ENCODE measurements around the gene SDK1.

The SDK1 gene

GRCh38 chr7:4028221-4028620 lies 727.2 kb downstream of the SDK1 start:
- H3K23ac ChIP-seq (ENCODE audit: low read length), result no peak overlapping the region
- no peak overlapping the region for H3K9ac ChIP-seq (ENCODE audit: low read length)
- DNase-seq, result no peak
- no peak overlapping the region for H4K12ac ChIP-seq (ENCODE audit: low read depth, low read length)
- no peak overlapping the region for H2AFZ ChIP-seq (ENCODE audit: insufficient read depth, low read length, poor library complexity)
- no peak overlapping the region for H3K14ac ChIP-seq (ENCODE audit: low read length)
- no peak overlapping the region for H3K27ac ChIP-seq (ENCODE audit: low read depth, low read length)
- H3K79me1 ChIP-seq (ENCODE audit: low read length), result no peaks in the 10 kb centered on the region
- no peak overlapping the region for H3K4me2 ChIP-seq (ENCODE audit: low read length)
- H3K79me2 ChIP-seq (ENCODE audit: control insufficient read depth, insufficient read depth, low read length, poor library complexity), result no peaks in the 10 kb centered on the region
- peaks cover 2 to 6% of the 10 kb centered on the region in 2 experiments for H3K36me3 ChIP-seq (ENCODE audit: control insufficient read depth in 1 of 2, insufficient read depth in 2 of 2, low read length in 2 of 2)
- H4K8ac ChIP-seq (ENCODE audit: low read depth, low read length), result no peak overlapping the region
- H3K27me3 ChIP-seq (ENCODE audit: insufficient read depth, low read length), result no peaks in the 10 kb centered on the region
- no peak overlapping the region for H4K91ac ChIP-seq (ENCODE audit: low read depth, low read length)
- no peaks in the 10 kb centered on the region for H3K9me3 ChIP-seq (ENCODE audit: insufficient read depth, low read depth, low read length)
- no peak overlapping the region for H3K4ac ChIP-seq (ENCODE audit: low read depth, low read length)
- WGBS (ENCODE audit: extremely low coverage, insufficient coverage, insufficient read length), result no CpG with 5 or more reads among the region's 4 CpGs
- no peak overlapping the region for H3K18ac ChIP-seq (ENCODE audit: low read length)
- H3K4me1 ChIP-seq (ENCODE audit: control insufficient read depth in 1 of 2, insufficient read depth in 2 of 2, low read length in 2 of 2), result peaks cover 5 to 14% of the 10 kb centered on the region in 2 experiments
- no peak overlapping the region for H2AK5ac ChIP-seq (ENCODE audit: low read length)
- no peak overlapping the region for H2BK5ac ChIP-seq (ENCODE audit: low read depth, low read length, poor library complexity)
- no peak overlapping the region for H3K4me3 ChIP-seq (ENCODE audit: low read depth, low read length)
- no peak overlapping the region for H2BK12ac ChIP-seq (ENCODE audit: low read length)
- no peak overlapping the region for H2BK120ac ChIP-seq (ENCODE audit: insufficient read depth, low read length, poor library complexity)

- no peaks in the 10 kb centered on the region for H3K79me1 ChIP-seq (ENCODE audit: low read length)
- H3K9me3 ChIP-seq (ENCODE audit: insufficient read depth, low read depth, low read length), result no peaks in the 10 kb centered on the region
- H3K23ac ChIP-seq (ENCODE audit: low read length), result no peak overlapping the region
- H3K9ac ChIP-seq (ENCODE audit: low read length), result no peak overlapping the region
- H3K18ac ChIP-seq (ENCODE audit: low read length), result no peak overlapping the region
- no peaks in the 10 kb centered on the region for H3K27me3 ChIP-seq (ENCODE audit: insufficient read depth, low read length)
- no peak overlapping the region for H3K4ac ChIP-seq (ENCODE audit: low read depth, low read length)
- no peak overlapping the region for H3K27ac ChIP-seq (ENCODE audit: low read depth, low read length)
- H3K4me1 ChIP-seq (ENCODE audit: control insufficient read depth in 1 of 2, insufficient read depth in 2 of 2, low read length in 2 of 2), result peaks cover 5 to 11% of the 10 kb centered on the region in 2 experiments
- H3K79me2 ChIP-seq (ENCODE audit: control insufficient read depth, insufficient read depth, low read length, poor library complexity), result no peaks in the 10 kb centered on the region
- H4K91ac ChIP-seq (ENCODE audit: low read depth, low read length), result no peak overlapping the region
- no peak overlapping the region for H4K8ac ChIP-seq (ENCODE audit: low read depth, low read length)
- no peak for DNase-seq
- no peak overlapping the region for H3K4me3 ChIP-seq (ENCODE audit: low read depth, low read length)
- no CpG with 5 or more reads among the region's 10 CpGs for WGBS (ENCODE audit: extremely low coverage, insufficient coverage, insufficient read length)
- H4K12ac ChIP-seq (ENCODE audit: low read depth, low read length), result no peak overlapping the region
- no peak overlapping the region for H2AK5ac ChIP-seq (ENCODE audit: low read length)
- H3K36me3 ChIP-seq (ENCODE audit: control insufficient read depth in 1 of 2, insufficient read depth in 2 of 2, low read length in 2 of 2), result peaks cover 2 to 9% of the 10 kb centered on the region in 2 experiments
- H2BK5ac ChIP-seq (ENCODE audit: low read depth, low read length, poor library complexity), result no peak overlapping the region
- H3K14ac ChIP-seq (ENCODE audit: low read length), result no peak overlapping the region
- no peak overlapping the region for H3K4me2 ChIP-seq (ENCODE audit: low read length)
- no peak overlapping the region for H2BK120ac ChIP-seq (ENCODE audit: insufficient read depth, low read length, poor library complexity)
- H2BK12ac ChIP-seq (ENCODE audit: low read length), result no peak overlapping the region
- no peak overlapping the region for H2AFZ ChIP-seq (ENCODE audit: insufficient read depth, low read length, poor library complexity)
These were observed 728.9 kb downstream of the SDK1 start for GRCh38 chr7:4029941-4030340.

DNA sequence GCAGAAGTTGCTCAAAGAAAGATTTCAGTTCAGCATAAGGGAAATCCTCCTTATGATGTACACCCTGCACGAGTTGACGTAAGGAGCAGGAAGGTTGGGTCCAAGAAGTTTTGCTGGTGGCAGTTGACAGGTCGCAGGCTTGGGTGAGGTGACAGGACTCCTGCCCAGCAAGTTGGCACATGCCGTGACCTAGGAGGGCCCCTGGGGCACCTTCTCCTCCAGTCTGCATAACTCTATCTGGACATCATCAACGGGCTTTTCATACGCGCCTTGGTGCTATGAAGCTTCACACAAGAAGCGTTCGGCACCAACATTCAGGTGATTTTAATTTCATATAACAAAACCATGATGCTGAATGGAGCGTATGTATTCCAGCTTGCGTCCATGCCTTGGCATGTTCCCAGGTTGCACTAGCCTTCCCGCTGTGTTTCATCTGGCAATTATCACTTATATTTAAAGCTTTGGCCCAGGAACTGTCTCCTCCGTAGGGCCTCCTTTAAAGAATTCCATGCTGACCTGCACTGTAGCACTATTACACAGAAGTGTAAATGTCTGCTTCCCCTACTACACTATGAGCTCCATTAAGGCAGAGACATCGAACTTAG lies 729.4 kb downstream of the SDK1 start:
- Histone ChIP-seq H3K18ac (ENCODE audit: low read length) (no peak overlapping the region), H3K4me2 (ENCODE audit: low read length) (no peak overlapping the region), H4K12ac (ENCODE audit: low read depth, low read length) (no peak overlapping the region), H3K79me2 (ENCODE audit: control insufficient read depth, insufficient read depth, low read length, poor library complexity) (no peaks in the 10 kb centered on the region), H2AK5ac (ENCODE audit: low read length) (no peak overlapping the region), H4K8ac (ENCODE audit: low read depth, low read length) (no peak overlapping the region), H3K27me3 (ENCODE audit: insufficient read depth, low read length) (no peaks in the 10 kb centered on the region), H3K23ac (ENCODE audit: low read length) (no peak overlapping the region), H3K4ac (ENCODE audit: low read depth, low read length) (no peak overlapping the region), H4K91ac (ENCODE audit: low read depth, low read length) (no peak overlapping the region), H3K4me3 (ENCODE audit: low read depth, low read length) (no peak overlapping the region), H2BK120ac (ENCODE audit: insufficient read depth, low read length, poor library complexity) (no peak overlapping the region), H3K9me3 (ENCODE audit: insufficient read depth, low read depth, low read length) (no peaks in the 10 kb centered on the region), H3K4me1 (ENCODE audit: control insufficient read depth in 1 of 2, insufficient read depth in 2 of 2, low read length in 2 of 2) (peaks cover 5 to 8% of the 10 kb centered on the region in 2 experiments), H3K79me1 (ENCODE audit: low read length) (no peaks in the 10 kb centered on the region), H3K36me3 (ENCODE audit: control insufficient read depth in 1 of 2, insufficient read depth in 2 of 2, low read length in 2 of 2) (peaks cover 2 to 9% of the 10 kb centered on the region in 2 experiments), H2BK5ac (ENCODE audit: low read depth, low read length, poor library complexity) (no peak overlapping the region), H3K14ac (ENCODE audit: low read length) (no peak overlapping the region), H3K9ac (ENCODE audit: low read length) (no peak overlapping the region), H3K27ac (ENCODE audit: low read depth, low read length) (no peak overlapping the region), H2AFZ (ENCODE audit: insufficient read depth, low read length, poor library complexity) (no peak overlapping the region), H2BK12ac (ENCODE audit: low read length) (no peak overlapping the region)
- no peak for DNase-seq
- WGBS (ENCODE audit: extremely low coverage, insufficient coverage, insufficient read length), result no CpG with 5 or more reads among the region's 14 CpGs

DNA sequence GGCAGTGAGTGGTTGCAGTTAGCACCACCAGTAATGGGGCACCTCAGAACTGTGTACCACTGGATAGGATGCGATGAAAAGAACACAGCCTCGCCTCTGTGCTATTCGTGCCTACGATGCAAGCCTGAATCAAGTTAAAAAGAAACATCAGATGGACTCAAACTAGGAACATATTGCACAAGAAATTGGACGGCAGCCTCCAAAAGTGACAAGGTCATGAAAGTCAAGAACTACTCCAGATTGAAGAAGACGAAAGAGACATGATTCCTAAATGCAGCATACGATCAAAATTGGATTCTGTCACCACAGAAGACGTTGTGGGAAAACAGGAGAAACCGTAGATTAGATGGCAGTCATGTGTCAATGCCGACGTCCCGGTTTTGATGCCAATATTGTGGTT lies 732.9 kb downstream of the SDK1 start:
- Histone ChIP-seq H2BK5ac (ENCODE audit: low read depth, low read length, poor library complexity) (no peak overlapping the region), H3K36me3 (ENCODE audit: control insufficient read depth in 1 of 2, insufficient read depth in 2 of 2, low read length in 2 of 2) (peaks cover 2 to 3% of the 10 kb centered on the region in 2 experiments), H2BK120ac (ENCODE audit: insufficient read depth, low read length, poor library complexity) (no peak overlapping the region), H3K14ac (ENCODE audit: low read length) (no peak overlapping the region), H3K18ac (ENCODE audit: low read length) (no peak overlapping the region), H4K8ac (ENCODE audit: low read depth, low read length) (no peak overlapping the region), H2BK12ac (ENCODE audit: low read length) (no peak overlapping the region), H3K4me1 (ENCODE audit: control insufficient read depth in 1 of 2, insufficient read depth in 2 of 2, low read length in 2 of 2) (no peaks in the 10 kb centered on the region), H3K9ac (ENCODE audit: low read length) (no peak overlapping the region), H3K4me2 (ENCODE audit: low read length) (no peak overlapping the region), H3K4ac (ENCODE audit: low read depth, low read length) (no peak overlapping the region), H4K12ac (ENCODE audit: low read depth, low read length) (no peak overlapping the region), H3K79me2 (ENCODE audit: control insufficient read depth, insufficient read depth, low read length, poor library complexity) (no peaks in the 10 kb centered on the region), H2AK5ac (ENCODE audit: low read length) (no peak overlapping the region), H3K27ac (ENCODE audit: low read depth, low read length) (no peak overlapping the region), H2AFZ (ENCODE audit: insufficient read depth, low read length, poor library complexity) (no peak overlapping the region), H3K23ac (ENCODE audit: low read length) (no peak overlapping the region), H4K91ac (ENCODE audit: low read depth, low read length) (no peak overlapping the region), H3K79me1 (ENCODE audit: low read length) (no peaks in the 10 kb centered on the region), H3K9me3 (ENCODE audit: insufficient read depth, low read depth, low read length) (no peaks in the 10 kb centered on the region), H3K27me3 (ENCODE audit: insufficient read depth, low read length) (no peaks in the 10 kb centered on the region), H3K4me3 (ENCODE audit: low read depth, low read length) (no peak overlapping the region)
- WGBS (ENCODE audit: extremely low coverage, insufficient coverage, insufficient read length), result no CpG with 5 or more reads among the region's 12 CpGs
- DNase-seq, result no peak

Data from trophoblast cell (in vitro differentiated cells and primary cell).